CD14-positive monocyte (primary cell): ENCODE data around the gene LIAS. TPM values are rescaled to one million over a fixed set of nuclear protein-coding genes. Genes with fewer than 3 reads are reported as not detected.

Experiments
- DNase-seq, 3 donors: peaks; one replicate each; pipeline ENCODE4 v3.0.0-alpha.2; 2011 to 2022
- H2AFZ ChIP-seq: 2 replicates; pipeline ENCODE4 v1.6.0; 2012; ENCODE audit warnings: mild to moderate bottlenecking, low read depth, low read length, inconsistent platforms; ENCODE audit not compliant: insufficient read depth, poor library complexity, severe bottlenecking
- H3K27ac ChIP-seq, 2 donors: 1 replicate in 1 of 2; 2 replicates in 1 of 2; pipeline ENCODE4 v1.5.1; 2012 to 2013; ENCODE audit warnings: low read length in 2 of 2, control low read depth in 1 of 2, inconsistent platforms in 1 of 2, low read depth in 1 of 2, mild to moderate bottlenecking in 1 of 2
- H3K27me3 ChIP-seq, 2 donors: one replicate each; pipeline versions ENCODE4 v1.6.0 to v1.6.1; 2011 to 2013; ENCODE audit warnings: low read length in 2 of 2; ENCODE audit not compliant: control insufficient read depth in 2 of 2, insufficient read depth in 2 of 2
- H3K36me3 ChIP-seq, 2 donors: replicated peaks in 1 of 2; 1 replicate in 1 of 2; 2 replicates in 1 of 2; pipeline versions ENCODE4 v1.5.1 to v1.6.1; 2012 to 2013; ENCODE audit warnings: low read length in 2 of 2, control low read depth in 1 of 2, inconsistent platforms in 1 of 2, mild to moderate bottlenecking in 1 of 2; ENCODE audit not compliant: insufficient read depth in 2 of 2, control insufficient read depth in 1 of 2
- H3K4me1 ChIP-seq, 2 donors: 1 replicate in 1 of 2; 2 replicates in 1 of 2; pipeline versions ENCODE4 v1.5.1 to v1.6.1; 2012 to 2013; ENCODE audit warnings: low read length in 2 of 2, control low read depth in 1 of 2, inconsistent platforms in 1 of 2, mild to moderate bottlenecking in 1 of 2, moderate library complexity in 1 of 2; ENCODE audit not compliant: insufficient read depth in 2 of 2, control insufficient read depth in 1 of 2
- H3K4me2 ChIP-seq: replicated peaks from 2 replicates; pipeline ENCODE3; 2012; ENCODE audit warnings: low read length, moderate library complexity, mild to moderate bottlenecking; ENCODE audit not compliant: poor library complexity, severe bottlenecking; ENCODE audit errors: extremely low read depth
- H3K4me3 ChIP-seq, 3 experiments: fragments of 200-600 bp in 1 of 3; sonication (generic) in 1 of 3; replicated peaks in 1 of 3; 1 replicate in 2 of 3; 2 replicates in 1 of 3; pipeline ENCODE4 v1.5.1; 2011 to 2013; ENCODE audit warnings: low read length in 3 of 3, mild to moderate bottlenecking in 3 of 3, control low read depth in 2 of 3, low read depth in 2 of 3, inconsistent platforms in 1 of 3, moderate library complexity in 1 of 3
- H3K79me2 ChIP-seq: 2 replicates; pipeline ENCODE4 v1.6.0; 2012; ENCODE audit warnings: mild to moderate bottlenecking, control low read depth, inconsistent platforms, low read length, moderate library complexity; ENCODE audit not compliant: insufficient read depth
- H3K9ac ChIP-seq: 2 replicates; pipeline ENCODE4 v1.6.0; 2017; ENCODE audit warnings: low read length, mild to moderate bottlenecking; ENCODE audit not compliant: insufficient read depth, poor library complexity, severe bottlenecking
- H3K9me3 ChIP-seq, 2 donors: replicated peaks in 1 of 2; 1 replicate in 1 of 2; 2 replicates in 1 of 2; pipeline versions ENCODE4 v1.5.1 to v1.6.1; 2012 to 2013; ENCODE audit warnings: low read length in 2 of 2, control low read depth in 1 of 2; ENCODE audit not compliant: control insufficient read depth in 1 of 2, insufficient read depth in 1 of 2
- H4K20me1 ChIP-seq: 2 replicates; pipeline ENCODE4 v1.6.0; 2012; ENCODE audit warnings: mild to moderate bottlenecking, low read length, control low read depth, moderate library complexity; ENCODE audit not compliant: insufficient read depth
- H3K27ac Mint-ChIP-seq, 7 donors: one replicate each; pipeline ENCODE4 v1.8.0; 2020; ENCODE audit warnings: mild to moderate bottlenecking in 7 of 7, mixed read lengths in 7 of 7, moderate library complexity in 6 of 7, inconsistent platforms in 2 of 7
- H3K27me3 Mint-ChIP-seq, 3 donors: one replicate each; pipeline ENCODE4 v1.8.0; 2021 to 2022; ENCODE audit warnings: low read depth in 3 of 3, mild to moderate bottlenecking in 3 of 3, mixed read lengths in 3 of 3, moderate library complexity in 3 of 3, inconsistent platforms in 1 of 3
- H3K36me3 Mint-ChIP-seq, 2 donors: one replicate each; pipeline ENCODE4 v1.8.0; 2020; ENCODE audit warnings: mixed read lengths in 2 of 2, inconsistent platforms in 1 of 2, mild to moderate bottlenecking in 1 of 2
- H3K4me1 Mint-ChIP-seq: one replicate; pipeline ENCODE4 v1.8.0; 2020; ENCODE audit warnings: mild to moderate bottlenecking, mixed read lengths
- H3K4me3 Mint-ChIP-seq, 2 donors: one replicate each; pipeline ENCODE4 v1.8.0; 2020; ENCODE audit warnings: mild to moderate bottlenecking in 2 of 2, mixed read lengths in 2 of 2, moderate library complexity in 1 of 2
- H3K9me3 Mint-ChIP-seq, 7 donors: one replicate each; pipeline ENCODE4 v1.8.0; 2020 to 2022; ENCODE audit warnings: mixed read lengths in 7 of 7, mild to moderate bottlenecking in 6 of 7, moderate library complexity in 6 of 7, inconsistent platforms in 2 of 7
- WGBS: methylation state at CpG from one replicate; pipeline ENCODE4 v1.1.5; 2013; ENCODE audit warnings: missing lambda C conversion rate; ENCODE audit not compliant: insufficient coverage; 5-methylcytosine and 5-hydroxymethylcytosine counted together
- intact Hi-C, 2 donors: fragments of 100-400 bp; cut with micrococcal nuclease; formaldehyde crosslinking; loops; one replicate each; pipeline versions ENCODE4 v1.15.0 to v1.15.1; 2023
- polyA plus RNA-seq, 3 donors: library from polyadenylated mRNA; depleted of rRNA in 1 of 3; unstranded in 2 of 3; stranded (reverse) in 1 of 3; fragments of 300-500 nt in 2 of 3; fragments of >200 nt in 1 of 3; fragmentation: Illumina TruSeq in 2 of 3; gene quantifications; 1 replicate in 2 of 3; 2 replicates in 1 of 3; pipeline ENCODE4 v1.2.3, GENCODE V29; 2012 to 2021
- TF ChIP-seq, protein P1 (sequence below): fragments of 200-600 bp; IDR thresholded peaks from one replicate; pipeline ENCODE4 v1.8.0; 2022; ENCODE audit warnings: antibody characterized with exemption, mild to moderate bottlenecking

Gene LIAS
- polyA plus RNA-seq, 3 donors = 7.2 to 8.9 (median 7.8) TPM

DNA sequence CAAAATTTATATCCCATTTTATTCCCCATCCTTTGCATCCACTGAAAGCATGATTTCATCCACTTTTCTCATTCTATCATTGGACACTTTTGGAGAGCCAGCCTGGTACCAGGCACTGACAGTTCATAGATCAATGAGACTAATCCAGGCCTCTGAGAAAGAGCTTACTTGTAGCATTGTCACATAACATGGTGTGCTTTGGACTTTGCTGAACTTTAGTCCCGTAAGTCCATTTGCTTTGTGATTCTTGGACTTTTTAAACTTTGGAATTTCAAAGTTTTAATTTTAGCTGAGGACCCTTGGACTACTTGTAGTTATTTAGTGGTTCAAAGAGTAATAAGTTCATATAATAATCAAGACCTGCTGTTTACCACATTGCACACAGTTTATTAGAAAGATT is 11.5 kb downstream of the LIAS start:
- TF ChIP-seq, protein P1, sequence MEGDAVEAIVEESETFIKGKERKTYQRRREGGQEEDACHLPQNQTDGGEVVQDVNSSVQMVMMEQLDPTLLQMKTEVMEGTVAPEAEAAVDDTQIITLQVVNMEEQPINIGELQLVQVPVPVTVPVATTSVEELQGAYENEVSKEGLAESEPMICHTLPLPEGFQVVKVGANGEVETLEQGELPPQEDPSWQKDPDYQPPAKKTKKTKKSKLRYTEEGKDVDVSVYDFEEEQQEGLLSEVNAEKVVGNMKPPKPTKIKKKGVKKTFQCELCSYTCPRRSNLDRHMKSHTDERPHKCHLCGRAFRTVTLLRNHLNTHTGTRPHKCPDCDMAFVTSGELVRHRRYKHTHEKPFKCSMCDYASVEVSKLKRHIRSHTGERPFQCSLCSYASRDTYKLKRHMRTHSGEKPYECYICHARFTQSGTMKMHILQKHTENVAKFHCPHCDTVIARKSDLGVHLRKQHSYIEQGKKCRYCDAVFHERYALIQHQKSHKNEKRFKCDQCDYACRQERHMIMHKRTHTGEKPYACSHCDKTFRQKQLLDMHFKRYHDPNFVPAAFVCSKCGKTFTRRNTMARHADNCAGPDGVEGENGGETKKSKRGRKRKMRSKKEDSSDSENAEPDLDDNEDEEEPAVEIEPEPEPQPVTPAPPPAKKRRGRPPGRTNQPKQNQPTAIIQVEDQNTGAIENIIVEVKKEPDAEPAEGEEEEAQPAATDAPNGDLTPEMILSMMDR = no peak
- Mint-ChIP-seq H3K4me3 (no peak overlapping the region), H3K27ac (peak overlapping the region in 1 of 7 donors; percentile 90), H3K36me3 (peaks cover 20 to 43% of the 10 kb centered on the region in 2 donors), H3K27me3 (no peaks in the 10 kb centered on the region), H3K4me1 (peaks cover 11% of the 10 kb centered on the region), H3K9me3 (no peaks in the 10 kb centered on the region)
- no peak overlapping the region for H3K9ac ChIP-seq
- no peak overlapping the region for H2AFZ ChIP-seq
- H4K20me1 ChIP-seq = no peaks in the 10 kb centered on the region
- H3K27ac ChIP-seq = peak overlapping the region in 1 of 2 donors; percentile 60
- H3K4me2 ChIP-seq = no peak overlapping the region
- no peaks in the 10 kb centered on the region for H3K79me2 ChIP-seq
- peaks cover 17 to 41% of the 10 kb centered on the region in 2 donors for H3K36me3 ChIP-seq
- no peak for DNase-seq
- intact Hi-C loops = no loop called here
- H3K9me3 ChIP-seq = no peaks in the 10 kb centered on the region
- no peak overlapping the region for H3K4me3 ChIP-seq
- WGBS = no CpG with 5 or more reads among the region's 1 CpG
- no peaks in the 10 kb centered on the region for H3K27me3 ChIP-seq
- peaks cover 7 to 10% of the 10 kb centered on the region in 2 donors for H3K4me1 ChIP-seq

DNA sequence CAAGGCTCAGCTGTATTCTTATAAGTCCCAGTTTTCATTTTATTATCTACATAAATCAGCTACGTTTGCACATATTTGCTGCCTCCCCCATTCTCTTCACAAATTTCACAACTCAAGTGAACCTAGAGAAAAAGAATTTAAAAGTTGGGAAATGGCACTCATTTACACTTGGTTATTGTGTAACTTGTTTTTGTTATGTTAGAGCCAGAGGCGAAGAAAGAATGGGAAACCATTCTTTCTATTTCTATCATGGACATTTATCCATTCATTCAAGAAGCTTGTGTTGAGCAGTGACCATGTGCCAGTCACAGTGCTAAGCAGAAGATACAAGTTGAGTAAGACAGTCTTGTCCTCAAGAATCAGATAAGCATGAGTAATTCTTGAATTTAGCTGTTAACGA is 13.5 kb downstream of the LIAS start:
- H3K36me3 Mint-ChIP-seq = peaks cover 22 to 38% of the 10 kb centered on the region in 2 donors
- peaks cover 11% of the 10 kb centered on the region for H3K4me1 Mint-ChIP-seq
- no peaks in the 10 kb centered on the region for H3K27me3 Mint-ChIP-seq

More for the DNA sequence above, 13.5 kb downstream of the LIAS start:
- Histone ChIP-seq H3K4me3 (no peak overlapping the region), H4K20me1 (no peaks in the 10 kb centered on the region), H3K4me2 (no peak overlapping the region), H3K4me1 (peaks cover 7 to 10% of the 10 kb centered on the region in 2 donors), H3K36me3 (peaks cover 16 to 37% of the 10 kb centered on the region in 2 donors), H3K27ac (no peak overlapping the region), H3K27me3 (no peaks in the 10 kb centered on the region), H3K9me3 (no peaks in the 10 kb centered on the region), H3K79me2 (no peaks in the 10 kb centered on the region), H3K9ac (no peak overlapping the region), H2AFZ (no peak overlapping the region)
- WGBS = no CpG with 5 or more reads among the region's 3 CpGs
- Mint-ChIP-seq H3K9me3 (no peaks in the 10 kb centered on the region), H3K27ac (no peak overlapping the region), H3K4me3 (no peak overlapping the region)
- TF ChIP-seq, protein P1 = no peak
- no peak for DNase-seq
- intact Hi-C loops = no loop called here
